Dermis microvascular lymphatic vessel endothelial cell (primary cell): Measurements from ENCODE around the gene CDC20. TPM values are rescaled to one million over a fixed set of nuclear protein-coding genes. Genes with fewer than 3 reads are reported as not detected.
"Not testable (repeated sequence)": the region's sequence is repeated elsewhere in the genome, so short reads cannot be mapped to it uniquely, and the experiment has no call there.

ENCODE experiments used
- DNase-seq, 2 donors: peaks; one replicate each; pipeline versions ENCODE4 v3.0.0 to v3.0.0-alpha.2; 2010; ENCODE audit warnings: low read depth in 2 of 2
- total RNA-seq: library from RNA; depleted of rRNA; stranded (reverse); fragments of >200 nt; gene quantifications from 2 replicates; pipeline ENCODE4 v1.2.1, GENCODE V29; 2014

Gene CDC20
- total RNA-seq, 1 donor from 2014 or later = 53.7 TPM

DNA sequence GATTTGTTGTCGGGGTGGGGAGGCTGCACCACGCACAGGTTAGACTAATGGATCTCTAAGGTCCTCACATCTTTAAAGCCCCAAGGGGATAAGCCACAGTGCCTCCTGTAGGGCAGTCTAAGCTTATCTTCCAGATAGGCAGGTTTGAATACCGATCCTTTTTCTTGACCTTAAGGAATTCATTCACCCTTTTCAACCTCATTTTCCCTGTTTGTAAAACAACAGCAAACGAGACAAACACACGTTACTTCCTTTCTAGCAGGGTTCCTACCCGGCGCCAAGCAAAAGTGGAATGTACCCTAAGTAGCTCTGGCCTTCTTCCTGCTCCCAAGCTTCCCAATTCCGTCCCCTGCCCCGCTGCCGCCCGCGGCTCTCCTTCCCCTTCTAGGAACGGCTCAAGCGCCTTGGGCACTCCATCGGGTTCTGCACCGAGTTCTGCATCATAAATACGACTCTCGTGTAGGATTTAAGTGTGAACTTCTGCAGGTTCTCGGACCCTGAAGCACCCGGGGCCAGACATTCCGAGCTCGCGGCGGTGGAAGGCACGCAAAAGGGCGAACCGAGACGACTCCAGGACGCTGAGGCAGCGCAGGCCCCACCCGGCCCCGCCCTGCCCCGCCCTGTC, 548 bp upstream of the CDC20 start:
- DNase-seq = peak in 1 of 2 donors; percentile 60

DNA sequence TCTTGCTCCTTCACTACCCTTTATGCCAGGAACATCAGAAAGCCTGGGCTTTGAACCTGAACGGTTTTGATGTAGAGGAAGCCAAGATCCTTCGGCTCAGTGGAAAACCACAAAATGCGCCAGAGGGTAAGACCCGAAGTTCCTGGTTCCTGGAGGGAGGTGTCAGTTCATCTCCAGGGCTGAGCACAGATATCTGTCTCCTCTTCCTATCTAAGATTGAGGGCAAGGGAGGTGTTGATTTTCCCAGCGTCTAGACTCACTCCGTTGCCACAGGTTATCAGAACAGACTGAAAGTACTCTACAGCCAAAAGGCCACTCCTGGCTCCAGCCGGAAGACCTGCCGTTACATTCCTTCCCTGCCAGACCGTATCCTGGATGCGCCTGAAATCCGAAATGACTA, 915 bp downstream of the CDC20 start:
- DNase-seq = no peak

DNA sequence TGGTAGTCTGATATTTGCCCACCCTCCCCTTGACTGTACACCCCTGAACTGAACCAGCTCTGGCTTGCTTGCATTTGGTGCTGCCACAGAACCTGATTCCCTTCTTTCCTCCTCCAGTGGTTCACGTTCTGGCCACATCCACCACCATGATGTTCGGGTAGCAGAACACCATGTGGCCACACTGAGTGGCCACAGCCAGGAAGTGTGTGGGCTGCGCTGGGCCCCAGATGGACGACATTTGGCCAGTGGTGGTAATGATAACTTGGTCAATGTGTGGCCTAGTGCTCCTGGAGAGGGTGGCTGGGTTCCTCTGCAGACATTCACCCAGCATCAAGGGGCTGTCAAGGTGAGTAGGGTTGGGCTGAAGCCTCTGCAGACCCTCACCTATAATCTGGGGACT, 1.8 kb downstream of the CDC20 start:
- DNase-seq = no peak

DNA sequence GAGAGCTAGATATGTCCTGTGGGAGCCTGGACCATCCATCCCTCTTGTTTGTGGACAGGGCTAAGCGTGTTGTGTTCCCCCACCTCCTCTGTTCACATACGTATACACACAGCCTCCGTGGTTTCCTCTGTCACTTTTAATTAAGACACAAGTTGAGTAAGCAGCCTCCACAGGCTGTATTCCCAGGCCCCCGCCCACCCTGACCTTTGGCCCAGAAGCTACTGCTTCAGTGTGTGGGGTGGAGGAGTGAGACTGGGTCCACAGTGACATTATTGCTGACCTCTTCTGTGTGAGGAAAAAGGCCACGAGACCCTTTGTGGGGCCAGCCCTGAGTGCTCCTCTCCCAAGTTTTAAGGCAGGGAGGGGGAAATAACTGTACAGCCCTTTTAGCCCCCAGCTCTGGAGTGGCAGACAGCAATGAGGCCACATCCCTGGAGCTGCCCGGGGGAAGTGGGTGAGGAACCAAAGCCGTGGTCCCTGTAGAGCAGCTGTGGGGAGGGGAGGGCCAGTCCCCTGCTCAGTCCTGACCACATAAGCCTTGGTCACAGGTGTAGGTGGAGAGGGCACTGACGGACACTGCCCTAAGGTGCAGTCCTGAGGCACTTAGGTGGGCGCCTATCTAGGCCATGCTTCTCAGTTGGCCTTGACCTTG, 4.6 kb downstream of the CDC20 start:
- no peak for DNase-seq

DNA sequence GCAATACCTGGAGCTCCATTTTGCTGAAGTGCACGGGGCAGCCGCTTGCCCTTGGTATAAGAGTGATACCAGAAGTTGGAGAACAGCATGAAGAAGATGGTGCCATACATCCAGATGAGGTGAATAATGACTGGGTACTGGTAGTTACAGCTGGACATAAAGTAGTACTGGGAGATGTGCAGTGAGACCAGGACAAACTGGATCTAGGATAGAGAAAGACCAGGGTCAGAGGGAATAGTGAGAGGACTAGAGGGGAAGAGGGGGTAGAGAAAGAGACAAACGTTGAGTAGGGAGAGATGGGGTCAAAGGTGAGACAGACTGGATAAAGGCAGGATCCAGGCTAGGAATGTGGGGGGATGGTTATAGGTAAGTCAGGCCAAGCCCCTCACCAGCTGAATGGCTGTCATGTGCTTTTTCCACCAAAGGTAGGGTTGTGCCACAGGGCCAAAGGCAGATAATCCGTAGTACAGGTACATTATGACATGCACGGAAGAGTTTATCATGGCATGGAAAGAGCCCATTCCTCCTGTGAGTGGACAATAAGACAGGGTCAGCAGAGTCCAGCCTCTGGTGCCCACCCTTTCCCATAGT, 5.2 kb downstream of the CDC20 start:
- no peak for DNase-seq

DNA sequence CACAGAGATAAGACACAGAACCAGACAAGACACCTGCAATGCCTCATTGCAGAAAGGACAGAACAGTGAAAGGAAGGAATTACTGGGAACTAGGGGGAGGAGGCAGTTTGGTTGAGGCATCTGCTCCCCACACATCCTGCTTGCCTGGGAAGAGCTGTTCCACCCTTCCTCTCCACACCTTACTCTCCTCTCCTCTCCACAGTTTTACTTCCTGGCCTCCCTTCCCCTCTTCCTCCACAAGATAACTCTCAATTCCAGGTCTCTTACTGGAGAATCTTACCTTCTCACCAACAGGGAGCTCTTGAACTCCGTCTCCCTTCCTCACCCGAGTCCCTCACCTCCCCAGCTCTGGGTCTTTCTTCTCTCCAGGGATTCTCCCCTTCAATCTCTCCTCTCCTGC, 6.9 kb downstream of the CDC20 start:
- DNase-seq = no peak

DNA sequence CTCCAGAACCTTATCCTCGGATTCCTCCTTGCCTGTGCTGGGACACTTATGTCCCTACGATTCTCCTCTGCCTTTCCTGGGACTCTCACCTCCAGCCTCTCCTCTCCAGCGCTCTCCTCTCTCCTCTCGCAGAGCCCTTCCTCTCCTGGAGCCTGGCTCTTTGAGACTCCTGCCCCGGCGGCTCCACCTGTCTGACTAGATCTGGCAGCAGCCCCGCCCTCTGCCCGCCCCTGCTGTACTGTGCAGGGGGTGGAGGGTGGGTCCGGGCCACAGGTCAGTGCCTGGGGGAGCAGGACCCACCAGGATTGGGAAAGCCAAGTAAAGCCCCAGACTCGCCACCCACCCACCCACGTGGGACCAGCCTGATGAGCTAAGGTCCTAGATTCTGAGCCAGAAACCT, 7.4 kb downstream of the CDC20 start:
- no peak for DNase-seq

DNA sequence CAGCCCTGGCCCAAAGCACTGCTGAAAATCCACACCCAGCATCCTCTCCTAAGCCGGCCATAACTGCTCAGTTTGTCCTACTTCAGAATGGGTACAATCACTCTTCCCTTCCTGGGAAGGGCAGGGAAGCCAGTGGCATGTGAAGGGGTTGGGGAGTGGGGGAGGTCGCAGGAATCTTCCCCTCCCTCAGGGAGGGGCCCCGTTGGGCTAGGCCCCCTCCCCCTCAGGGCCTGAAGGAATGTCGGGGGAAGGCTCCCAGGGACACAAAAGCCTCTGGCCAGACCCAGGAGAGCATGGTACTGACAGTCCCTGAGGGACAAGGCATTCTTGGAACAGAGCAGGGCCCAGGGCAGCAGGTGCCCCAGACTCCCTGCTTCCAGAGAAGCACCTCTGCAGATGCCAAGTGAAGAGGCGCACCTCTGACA, 7.8 kb downstream of the CDC20 start:
- DNase-seq = peak in 1 of 2 donors; percentile 12

DNA sequence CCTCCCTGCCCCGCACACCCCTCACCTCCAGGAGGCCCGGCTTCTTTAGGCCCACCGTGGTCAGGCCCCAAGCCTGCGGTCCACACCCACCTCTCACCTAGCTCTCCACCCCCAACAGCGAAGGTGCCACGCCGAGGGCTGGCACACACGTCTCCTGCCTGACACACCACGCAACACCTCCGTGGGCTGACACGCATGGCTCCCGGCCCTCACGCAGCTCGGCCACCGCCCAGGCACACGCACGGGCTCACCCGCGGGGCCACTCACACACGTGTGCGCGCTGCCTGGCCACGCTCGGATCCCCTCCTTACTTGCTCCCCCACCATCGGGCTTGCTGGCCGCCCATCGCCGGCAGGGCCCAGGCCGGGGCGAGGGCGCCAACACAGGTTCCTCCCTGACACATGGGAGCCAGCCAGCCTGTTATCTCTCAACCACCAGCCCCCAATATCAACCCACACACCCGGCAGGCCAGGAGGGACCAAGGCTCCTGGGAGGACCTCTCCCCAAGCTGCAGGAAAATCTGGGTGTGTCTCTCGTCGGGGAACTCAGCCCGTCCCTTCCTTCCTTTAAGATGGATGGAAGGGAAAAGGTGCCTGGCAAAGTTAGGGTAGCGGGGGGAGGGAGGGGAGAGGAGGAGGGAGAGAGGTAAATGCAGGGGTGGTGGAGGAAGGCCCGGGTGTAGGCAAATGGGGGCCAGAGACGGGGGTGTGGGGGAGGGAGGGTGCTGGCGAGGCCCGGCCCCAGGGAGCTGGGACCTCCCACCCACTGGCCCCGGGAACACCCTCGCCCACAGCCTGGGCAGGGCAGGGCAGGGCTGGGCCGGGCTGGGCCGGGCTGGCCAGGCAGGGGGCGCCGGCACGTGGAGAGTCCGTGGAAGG, 8.5 kb downstream of the CDC20 start:
- peak in 1 of 2 donors; percentile 33 for DNase-seq

DNA sequence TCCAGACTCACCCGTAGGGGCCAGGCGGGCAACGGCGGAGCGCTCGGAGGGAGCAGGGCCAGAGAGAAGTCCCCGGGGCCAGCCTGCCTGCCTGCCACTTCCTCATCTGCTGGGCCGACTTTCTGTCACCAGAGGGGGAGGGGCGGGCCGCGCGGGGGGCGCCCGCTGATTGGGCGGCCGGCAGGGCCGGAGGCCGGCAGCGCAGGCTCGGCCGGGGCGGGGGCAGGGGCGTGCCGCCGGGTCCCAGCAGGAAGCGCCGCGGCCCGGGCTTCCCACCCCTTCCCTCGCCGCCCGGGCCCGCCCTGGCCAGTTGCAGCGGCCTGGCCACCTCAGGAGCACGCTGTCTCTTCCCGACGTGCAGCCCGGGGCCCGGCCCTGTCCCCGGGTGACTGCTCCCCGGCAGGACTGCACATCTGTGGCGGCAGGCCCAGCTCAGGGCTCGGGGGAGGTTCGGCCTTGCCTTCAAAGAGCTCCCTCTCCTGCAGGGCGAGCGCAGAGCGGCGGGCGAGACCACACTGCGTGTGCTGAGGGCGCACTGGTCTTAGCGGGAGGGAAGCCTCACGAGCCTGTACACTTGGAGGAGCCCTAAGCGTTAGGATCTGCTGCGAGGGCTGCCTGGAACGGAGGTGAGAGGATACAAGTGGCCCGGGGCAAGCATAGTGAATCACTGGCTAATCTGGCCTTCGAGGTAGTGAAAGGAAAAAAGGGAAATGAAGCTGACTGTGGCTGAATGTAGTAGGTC, 9.3 kb downstream of the CDC20 start, which contains the start of gene ELOVL1:
TSS of gene ELOVL1 (minus strand) at position 108 of the 742 bp plus-strand sequence. CDS start 2,402 bp downstream, outside the sequence.
- peak in 1 of 2 donors; percentile 91 for DNase-seq

DNA sequence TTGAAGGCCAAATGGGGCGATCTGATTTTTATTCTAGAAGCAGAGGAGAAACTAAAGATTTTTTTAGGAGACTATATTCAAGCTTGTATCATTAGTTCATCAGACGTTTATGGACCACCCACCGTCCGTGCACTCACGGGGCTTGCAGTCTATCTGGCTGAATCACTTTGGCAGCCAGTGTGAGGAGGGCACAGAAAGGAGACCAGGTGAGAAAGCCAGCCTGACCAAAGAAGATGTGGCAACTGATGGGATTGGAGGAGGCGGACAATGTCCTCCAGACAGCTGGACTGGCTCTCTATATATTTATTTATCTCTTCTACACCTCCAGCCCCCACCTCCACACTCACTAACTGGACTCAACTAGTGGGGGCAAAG, 9.9 kb downstream of the CDC20 start:
- DNase-seq = no peak

DNA sequence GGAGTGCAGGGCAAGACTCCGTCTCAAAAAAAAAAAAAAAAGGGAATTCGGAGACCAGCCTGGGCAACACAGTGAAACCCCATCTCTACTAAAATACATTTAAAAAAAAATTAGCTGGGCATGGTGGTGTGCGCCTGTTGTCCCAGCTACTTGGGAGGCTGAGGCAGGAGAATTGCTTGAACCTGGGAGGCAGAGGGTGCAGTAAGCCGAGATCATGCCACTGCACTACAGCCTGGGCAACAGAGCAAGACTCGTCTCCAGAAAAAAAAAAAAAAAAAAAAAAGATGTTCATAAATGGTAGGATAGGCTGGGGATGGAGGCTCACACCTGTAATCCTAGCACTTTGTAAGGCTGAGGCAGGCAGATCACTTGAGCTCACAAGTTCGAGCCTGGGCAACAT, 11.0 kb downstream of the CDC20 start:
- not testable (repeated sequence) for DNase-seq

DNA sequence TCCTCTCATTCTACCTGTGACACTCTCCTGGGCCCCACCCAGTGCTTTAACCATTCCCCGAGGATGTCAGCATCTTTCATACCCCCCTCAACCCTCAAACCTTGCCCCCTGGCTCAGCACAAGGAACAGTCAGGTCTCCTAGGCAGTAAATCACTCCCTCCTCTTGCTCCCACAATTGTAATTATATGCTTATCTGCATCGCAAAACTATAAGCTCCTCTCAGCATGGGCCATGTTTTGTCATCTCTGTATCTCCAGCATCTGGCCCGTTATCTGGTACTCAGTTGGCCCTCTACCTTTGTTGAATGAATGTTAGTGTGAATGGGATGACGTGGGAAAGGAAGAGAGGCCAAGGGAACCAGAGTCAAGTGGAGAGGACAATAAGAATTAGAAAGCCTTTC, 11.8 kb downstream of the CDC20 start:
- peak in 1 of 2 donors; percentile 21 for DNase-seq

DNA sequence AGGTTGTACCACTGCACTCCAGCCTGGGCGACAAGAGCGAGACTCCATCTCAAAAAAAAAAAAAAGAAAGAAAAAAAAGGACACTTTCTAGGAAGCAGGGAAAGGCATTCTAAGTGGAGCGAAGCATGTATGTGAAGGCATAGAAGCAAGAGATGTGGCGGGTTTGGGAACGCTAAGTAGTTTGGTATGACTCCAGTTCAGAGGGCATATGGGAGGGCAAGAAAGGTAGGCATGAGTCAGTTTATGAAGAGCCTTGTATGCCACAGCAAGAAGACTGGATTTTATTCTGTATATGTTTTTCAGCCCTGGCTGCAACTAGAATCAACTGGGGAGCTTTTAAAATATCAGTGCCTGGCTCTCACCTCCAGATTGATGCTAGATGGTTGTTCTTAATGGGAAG, 13.4 kb downstream of the CDC20 start:
- DNase-seq = no peak

DNA sequence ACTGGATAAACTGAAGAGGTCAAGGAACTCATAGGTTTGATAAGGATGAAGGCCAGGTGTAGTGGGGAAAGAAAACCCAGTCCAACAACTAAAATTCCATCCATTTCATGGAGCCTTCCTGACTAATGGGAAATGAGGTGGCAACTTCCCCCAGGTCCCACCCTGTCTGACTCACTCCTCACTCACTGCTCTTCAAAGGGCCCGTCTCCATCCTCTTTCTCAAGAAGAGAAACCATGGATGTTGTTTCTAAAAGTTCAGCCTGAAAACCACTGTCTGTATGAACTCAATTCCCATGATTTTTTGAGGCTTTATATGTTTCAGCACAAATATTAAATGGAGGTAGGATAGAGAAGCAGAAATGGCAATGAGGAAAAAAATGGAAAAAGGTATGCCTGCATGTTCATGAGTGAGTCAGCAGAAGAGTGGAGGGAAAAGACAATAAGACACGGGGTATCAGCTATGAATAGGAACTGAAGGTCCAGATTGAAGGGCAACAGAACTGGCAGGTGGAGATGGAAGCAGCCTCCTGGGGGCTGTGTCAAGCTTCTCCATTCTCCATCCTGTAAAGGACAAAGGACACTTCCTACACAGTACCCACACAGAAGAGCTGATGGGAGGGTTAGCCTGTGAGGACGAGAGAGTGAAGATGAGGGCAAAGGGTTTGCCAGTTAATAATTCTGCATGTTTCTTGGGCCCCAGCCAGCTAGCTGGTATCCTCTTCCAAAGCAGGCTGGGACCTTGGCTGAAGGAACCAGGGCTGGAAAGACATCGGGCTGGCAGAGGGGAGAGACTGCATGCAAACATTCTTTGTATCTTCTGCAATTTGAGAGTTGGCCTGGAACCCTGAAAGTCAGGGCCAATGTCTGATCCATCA, 14.5 kb downstream of the CDC20 start:
- peak in 1 of 2 donors; percentile 85 for DNase-seq

DNA sequence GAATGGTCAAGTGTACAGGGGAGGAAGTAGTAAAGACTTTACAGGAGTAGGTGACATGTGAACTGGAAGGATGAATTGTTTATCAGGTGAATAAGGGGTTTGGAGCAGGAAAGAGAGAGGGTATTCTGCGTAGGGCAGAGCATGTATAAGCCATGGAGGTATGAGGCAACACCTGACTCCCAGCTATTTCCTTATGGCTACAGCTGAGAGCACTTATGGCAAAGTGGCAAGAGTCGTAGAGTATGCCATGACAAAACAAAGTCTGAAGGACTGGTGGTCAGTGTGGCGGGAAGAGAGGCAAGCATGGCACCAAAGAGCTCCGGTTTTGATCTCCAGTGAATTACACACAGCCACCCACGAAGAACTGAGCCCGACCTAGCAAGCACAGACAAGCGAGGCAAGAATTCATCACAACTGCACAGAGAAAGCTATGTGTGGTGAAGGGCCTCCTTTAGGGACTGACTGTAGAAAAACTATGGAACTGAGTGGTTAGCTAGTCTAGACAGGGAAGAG, 18.0 kb downstream of the CDC20 start:
- DNase-seq = no peak

DNA sequence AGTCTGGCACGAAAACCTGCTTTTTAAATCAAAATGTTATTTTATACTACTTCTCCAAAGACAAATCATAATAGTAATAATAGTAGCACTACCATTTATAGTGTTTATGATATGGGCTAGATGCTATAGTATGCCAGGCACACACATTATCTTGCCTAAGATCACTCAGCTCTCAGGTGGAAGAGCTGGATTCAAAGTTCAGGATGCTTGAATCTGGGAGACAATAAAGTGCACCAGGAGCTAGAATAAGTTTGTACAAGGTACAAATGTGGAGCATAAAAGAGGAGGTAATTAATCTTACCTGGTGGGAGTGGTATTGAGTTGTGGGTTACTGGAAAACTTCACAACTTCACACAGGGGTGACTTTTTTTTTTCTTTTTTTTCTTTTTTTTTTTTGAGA, 19.1 kb downstream of the CDC20 start:
- DNase-seq = no peak

DNA sequence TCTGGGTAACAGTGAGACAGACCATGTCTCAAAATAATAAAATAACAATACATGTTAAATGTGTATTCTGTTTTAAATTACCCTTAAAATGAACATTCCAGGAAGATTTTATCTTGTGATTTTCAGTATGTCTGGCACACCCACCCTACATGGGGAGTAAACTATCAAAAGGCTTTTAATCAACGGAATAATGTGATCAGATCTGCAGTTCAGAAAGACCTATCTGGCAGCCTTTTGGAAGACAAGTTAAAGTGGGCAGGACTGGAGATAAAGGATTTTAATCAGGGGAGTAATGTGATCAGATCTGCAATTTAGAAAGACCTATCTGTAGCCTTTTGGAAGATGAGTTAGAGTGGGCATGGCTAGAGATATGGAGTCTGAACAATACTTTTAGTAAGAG, 20.7 kb downstream of the CDC20 start:
- DNase-seq = no peak

DNA sequence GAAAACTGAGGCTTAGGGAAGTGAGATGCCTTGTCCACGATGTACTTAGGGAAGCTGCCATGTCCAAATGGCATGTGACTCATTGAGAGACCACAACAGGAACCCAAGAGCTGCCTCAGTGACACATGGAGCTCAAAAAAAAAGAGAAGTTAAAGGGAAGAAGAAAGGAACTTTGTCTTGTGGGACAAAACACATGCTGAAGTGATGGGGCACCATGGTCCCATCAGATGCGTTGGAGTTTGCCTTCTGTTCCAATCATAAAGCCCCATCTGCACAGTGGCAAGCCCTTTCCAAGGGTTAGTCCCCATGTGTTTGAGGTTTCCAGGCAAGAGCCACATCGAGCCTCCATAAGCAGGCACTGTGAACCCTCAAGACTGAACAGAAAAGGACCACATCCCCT, 22.8 kb downstream of the CDC20 start:
- DNase-seq = no peak
